Kidney glomerular epithelial cell (primary cell): Measurements from ENCODE around the gene CD8B2.
"Not testable (repeated sequence)": the region's sequence is repeated elsewhere in the genome, so short reads cannot be mapped to it uniquely, and the experiment has no call there.

Experiments used
- DNase-seq: peaks from one replicate; lab custom pipeline; 2025; lab: John Stamatoyannopoulos, UW

The CD8B2 gene

GRCh38 chr2:106511934-106512333 is 24.8 kb downstream of the CD8B2 start:
- not testable (repeated sequence) for DNase-seq

- not testable (repeated sequence) for DNase-seq
These were observed 26.2 kb downstream of the CD8B2 start for GRCh38 chr2:106513391-106513790.

GRCh38 chr2:106514827-106515226 is 27.7 kb downstream of the CD8B2 start:
- not testable (repeated sequence) for DNase-seq

- no peak for DNase-seq
These were observed 29.3 kb downstream of the CD8B2 start for GRCh38 chr2:106516436-106516835.

- no peak for DNase-seq
These were observed 29.7 kb downstream of the CD8B2 start for GRCh38 chr2:106516864-106517263.

GRCh38 chr2:106517329-106517728 is 30.2 kb downstream of the CD8B2 start:
- DNase-seq, result no peak

- no peak for DNase-seq
These were observed 32.6 kb downstream of the CD8B2 start for GRCh38 chr2:106519767-106520166.

GRCh38 chr2:106521016-106521415 is 33.9 kb downstream of the CD8B2 start:
- DNase-seq, result no peak

GRCh38 chr2:106523976-106524665 is 37.0 kb downstream of the CD8B2 start:
- no peak for DNase-seq

GRCh38 chr2:106530866-106531265 is 43.7 kb downstream of the CD8B2 start:
- DNase-seq, result no peak

GRCh38 chr2:106531676-106532214 is 44.6 kb downstream of the CD8B2 start:
- no peak for DNase-seq

GRCh38 chr2:106532236-106532635 is 45.1 kb downstream of the CD8B2 start:
- no peak for DNase-seq

GRCh38 chr2:106534471-106534870 is 47.3 kb downstream of the CD8B2 start:
- DNase-seq, result no peak

- no peak for DNase-seq
These were observed 49.3 kb downstream of the CD8B2 start for GRCh38 chr2:106536490-106536889.

GRCh38 chr2:106537047-106537446 is 49.9 kb downstream of the CD8B2 start:
- no peak for DNase-seq

GRCh38 chr2:106537791-106538191 is 50.6 kb downstream of the CD8B2 start:
- DNase-seq, result no peak

- DNase-seq, result no peak
These were observed 53.7 kb downstream of the CD8B2 start for GRCh38 chr2:106540886-106541285.

GRCh38 chr2:106541333-106541732 is 54.2 kb downstream of the CD8B2 start:
- no peak for DNase-seq

GRCh38 chr2:106542746-106543359 is 55.7 kb downstream of the CD8B2 start:
- DNase-seq, result peak; percentile 43

- no peak for DNase-seq
These were observed 57.8 kb downstream of the CD8B2 start for GRCh38 chr2:106545007-106545406.

- no peak for DNase-seq
These were observed 59.3 kb downstream of the CD8B2 start for GRCh38 chr2:106546391-106546990.

- no peak for DNase-seq
These were observed 60.2 kb downstream of the CD8B2 start for GRCh38 chr2:106547164-106547903.
